HG03196 (cell line): ENCODE data around the gene CYP27B1.

ENCODE experiments used
- ATAC-seq: cut with Tn5 transposase; IDR thresholded peaks from one replicate; pipeline ENCODE4 v1.9.1; 2021; ENCODE audit not compliant: unreplicated experiment

CYP27B1 gene

GRCh38 chr12:57736741-57737466 is 30.0 kb downstream of the CYP27B1 start:
- ATAC-seq: no peak

DNA sequence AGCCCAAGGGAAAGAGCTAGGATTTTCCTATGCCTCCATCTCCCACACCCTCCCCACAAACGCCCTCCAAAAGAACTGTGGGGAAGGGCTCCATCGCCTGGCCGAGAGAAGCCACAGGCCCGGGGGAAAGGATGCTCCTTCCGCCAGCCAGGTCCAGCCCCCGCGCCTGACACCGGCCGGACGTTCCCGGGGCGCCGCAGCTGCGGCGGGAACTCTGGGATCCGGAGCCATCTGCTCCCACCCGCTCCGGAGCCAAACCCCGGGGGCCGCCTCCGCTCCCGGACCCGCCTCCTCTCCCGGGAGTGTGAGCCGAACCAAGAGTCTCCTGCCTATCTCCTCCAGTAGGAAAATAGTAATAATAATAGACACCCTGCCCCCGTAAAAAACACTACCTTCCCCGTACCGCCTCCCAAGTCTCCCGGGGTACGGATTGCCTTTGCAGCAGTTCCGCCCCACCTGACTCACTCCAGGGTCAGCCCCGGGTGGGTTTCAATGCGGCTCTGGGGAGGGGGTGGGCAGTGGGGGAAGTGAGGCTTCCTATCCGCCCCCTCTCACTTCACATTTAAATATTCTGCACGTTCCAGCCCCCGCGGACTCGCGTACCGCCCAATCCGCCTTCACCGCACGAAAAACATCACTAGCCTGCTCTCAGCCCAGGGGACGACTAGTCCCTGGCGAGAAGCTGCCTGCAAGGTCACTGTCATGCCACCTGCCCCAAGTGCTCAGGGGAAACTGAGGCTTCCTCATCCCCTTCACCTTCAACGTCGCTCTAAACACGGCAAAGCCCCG is 30.7 kb downstream of the CYP27B1 start:
- no peak for ATAC-seq

- no peak for ATAC-seq
Observed at GRCh38 chr12:57735198-57735855, 31.6 kb downstream of the CYP27B1 start.

GRCh38 chr12:57734591-57734990 is 32.3 kb downstream of the CYP27B1 start:
- ATAC-seq: no peak

DNA sequence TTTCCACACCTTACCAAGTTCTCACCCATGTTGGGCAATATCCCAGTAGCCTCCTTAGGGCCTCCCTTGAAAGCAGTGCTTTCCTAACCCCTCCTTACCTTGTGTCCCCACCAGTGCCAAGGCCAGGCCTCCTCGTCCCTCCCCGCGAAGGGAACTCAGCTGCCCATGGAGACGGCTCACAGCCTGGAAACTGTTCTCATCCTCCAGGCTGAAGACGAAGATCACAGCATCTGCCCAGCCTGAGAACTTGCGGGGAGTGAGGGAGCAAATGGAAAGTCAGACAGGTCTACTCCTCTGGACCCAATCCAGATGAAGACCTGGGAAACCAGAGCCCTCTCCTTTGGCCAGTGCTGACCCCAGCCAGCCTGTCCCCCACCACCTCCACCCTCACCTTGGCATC is 33.0 kb downstream of the CYP27B1 start:
- ATAC-seq: no peak

GRCh38 chr12:57732726-57733593 is 33.9 kb downstream of the CYP27B1 start:
- ATAC-seq: no peak

GRCh38 chr12:57732270-57732669 is 34.6 kb downstream of the CYP27B1 start:
- no peak for ATAC-seq

GRCh38 chr12:57731411-57732080 is 35.3 kb downstream of the CYP27B1 start:
- no peak for ATAC-seq

GRCh38 chr12:57730336-57731067 is 36.4 kb downstream of the CYP27B1 start:
- ATAC-seq: no peak

DNA sequence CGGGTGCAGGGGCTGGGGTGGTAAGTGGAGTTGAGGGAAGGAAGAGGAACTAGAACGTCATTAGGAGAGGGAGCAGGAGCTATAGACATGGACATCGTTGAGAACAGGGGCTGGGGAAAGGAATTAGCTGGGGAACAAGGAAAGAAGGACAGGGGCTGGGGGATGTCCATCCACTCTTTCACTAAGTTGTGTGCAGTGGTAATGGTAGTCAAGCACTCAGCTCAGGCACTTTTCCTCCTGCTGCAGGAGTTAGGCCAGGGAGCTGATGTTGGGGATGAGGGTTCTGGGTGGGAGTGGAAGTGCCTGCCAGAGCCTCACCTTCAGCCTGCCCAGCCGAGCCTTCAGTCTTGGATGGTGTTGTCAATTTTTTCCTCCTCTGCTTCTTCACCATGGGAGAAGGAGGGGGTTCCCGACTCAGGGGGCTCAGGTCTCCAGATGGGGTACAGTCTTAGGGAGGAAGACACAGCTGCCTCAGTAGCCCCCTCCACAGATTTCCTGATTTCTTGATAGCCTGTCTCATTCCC is 37.5 kb downstream of the CYP27B1 start:
- no peak for ATAC-seq

- no peak for ATAC-seq
Observed at GRCh38 chr12:57727758-57728395, 39.0 kb downstream of the CYP27B1 start.

GRCh38 chr12:57726884-57727757 is 39.8 kb downstream of the CYP27B1 start:
- ATAC-seq: no peak

GRCh38 chr12:57726151-57726883 is 40.6 kb downstream of the CYP27B1 start:
- no peak for ATAC-seq

DNA sequence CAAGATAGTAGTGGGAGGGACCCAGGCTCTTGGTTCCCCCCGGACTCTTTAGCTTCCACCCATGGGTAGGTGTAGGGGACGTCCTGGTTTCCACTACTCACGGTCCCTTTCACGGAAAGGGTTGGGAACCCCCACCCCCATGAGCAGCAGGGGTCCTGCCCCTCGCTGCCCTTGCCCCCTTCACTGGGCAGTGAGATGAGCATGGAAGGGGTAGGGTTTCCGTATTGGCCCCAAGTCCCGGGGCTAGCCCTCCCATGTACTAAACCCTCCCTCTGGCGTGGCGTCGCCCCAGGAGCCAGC is 41.1 kb downstream of the CYP27B1 start:
- ATAC-seq: no peak

DNA sequence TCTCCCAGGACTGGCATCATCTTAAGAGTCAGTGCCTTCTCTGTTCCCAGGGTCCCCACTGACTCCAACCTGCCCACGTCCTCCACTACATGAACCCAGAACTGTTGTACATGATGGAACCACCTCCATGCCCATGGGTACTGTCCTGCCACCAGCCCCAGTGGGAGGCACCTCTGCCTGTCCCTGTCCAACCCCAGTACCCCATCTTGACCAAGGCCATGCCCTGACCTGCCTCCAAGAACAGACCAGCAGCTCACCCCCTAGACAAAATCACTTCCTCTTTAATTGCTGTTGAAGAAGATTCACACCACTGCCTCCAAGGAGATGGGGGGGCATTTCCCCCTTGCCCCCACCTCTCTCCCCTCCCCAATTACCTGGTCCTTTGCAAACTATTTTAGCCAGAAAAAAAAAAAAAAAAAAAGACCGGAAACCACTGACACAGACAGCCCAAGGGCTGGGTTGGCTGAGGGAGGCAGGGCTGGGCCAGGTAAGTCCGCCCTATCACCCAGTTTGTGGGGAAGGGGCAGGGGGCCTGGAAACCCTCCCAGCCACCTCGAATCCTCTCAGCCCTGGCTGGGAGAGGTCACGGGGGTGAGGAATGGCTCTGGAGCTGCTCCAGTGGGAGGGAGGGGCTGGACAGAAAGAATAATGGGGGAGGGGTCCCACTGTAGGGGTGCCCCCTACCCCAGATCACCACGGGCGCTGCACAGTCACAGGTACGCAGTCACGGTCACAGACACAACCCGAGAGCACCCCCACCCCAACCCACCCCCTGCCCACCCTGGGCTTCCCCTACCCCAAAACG is 41.7 kb downstream of the CYP27B1 start:
- ATAC-seq: no peak

DNA sequence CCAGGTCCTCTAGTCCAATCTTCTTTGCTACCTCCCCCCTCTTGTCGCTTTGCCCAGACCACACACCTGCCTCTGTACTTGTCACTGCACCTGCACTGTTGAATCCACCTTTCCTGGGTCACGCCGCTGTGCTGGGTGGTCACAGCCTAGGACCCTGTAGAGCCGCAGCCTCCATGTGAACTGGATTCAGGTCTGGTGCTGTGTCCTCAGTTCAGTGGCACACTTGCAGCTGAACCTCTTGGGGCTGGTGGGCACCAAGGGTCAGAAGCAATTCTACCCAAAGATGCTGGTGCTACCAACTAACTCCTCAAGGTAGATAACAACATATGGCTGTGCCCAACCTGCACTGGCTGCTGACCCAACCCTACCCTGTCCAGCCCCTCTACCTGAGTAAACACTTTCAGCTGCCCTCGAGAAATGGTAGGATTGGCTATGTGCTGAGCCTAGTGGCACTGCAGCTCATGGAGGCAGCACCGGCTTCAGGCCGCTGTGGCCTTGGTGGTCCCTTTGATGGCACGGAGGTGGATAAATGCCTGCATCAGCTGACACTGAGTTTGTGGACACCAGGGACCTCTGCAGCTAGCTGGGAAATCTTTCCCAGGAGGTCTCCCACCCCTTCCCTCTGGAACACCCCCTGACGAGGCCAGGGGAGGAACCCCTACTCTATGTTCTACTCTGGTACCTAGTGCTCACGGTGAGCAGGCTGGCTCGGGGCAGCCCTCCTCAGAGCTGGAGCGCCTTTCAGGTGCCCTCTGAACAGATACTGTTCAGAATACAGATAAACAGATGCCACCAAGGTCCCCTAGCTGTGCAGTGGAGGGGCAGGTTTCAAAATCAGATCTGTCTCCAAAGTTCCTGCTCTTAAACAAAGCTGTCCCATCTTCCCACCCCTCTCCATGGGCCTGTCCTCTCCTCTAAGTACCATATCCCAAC is 42.6 kb downstream of the CYP27B1 start:
- ATAC-seq: no peak
